ENCODE results near the gene SPG21. TPM values are rescaled to one million over a fixed set of nuclear protein-coding genes. Genes with fewer than 3 reads are reported as not detected.

The SPG21 gene
- total RNA-seq, 1 donor from 2014 or later: 107 TPM

- DNase-seq (no peak), ATAC-seq (no peak)
- H3K4me3 ChIP-seq: no peak overlapping the region
- no peaks in the 10 kb centered on the region for H3K27me3 ChIP-seq
- intact Hi-C loops (cut with DNase I): no loop called here
- TF ChIP-seq CTCF (IDR thresholded peaks at IDR 0.05): no peak
- peaks cover 34% of the 10 kb centered on the region for H3K36me3 ChIP-seq
- H3K4me1 ChIP-seq: no peaks in the 10 kb centered on the region
- no peak overlapping the region for H3K27ac ChIP-seq
- H3K9me3 ChIP-seq: no peaks in the 10 kb centered on the region
Observed at GRCh38 chr15:65006876-65007275, 17.2 kb upstream of the SPG21 start.

GRCh38 chr15:65004993-65005392 is 15.3 kb upstream of the SPG21 start:
- no peaks in the 10 kb centered on the region for H3K27me3 ChIP-seq
- intact Hi-C loops (cut with DNase I): no loop called here
- no peak overlapping the region for H3K4me3 ChIP-seq
- no peak overlapping the region for H3K27ac ChIP-seq
- H3K4me1 ChIP-seq: no peaks in the 10 kb centered on the region
- ATAC-seq: no peak
- H3K36me3 ChIP-seq: peaks cover 36% of the 10 kb centered on the region
- TF ChIP-seq CTCF (IDR thresholded peaks at IDR 0.05): no peak
- DNase-seq: no peak
- H3K9me3 ChIP-seq: no peaks in the 10 kb centered on the region

GRCh38 chr15:64997745-64998375 is 8.1 kb upstream of the SPG21 start:
- H3K27ac ChIP-seq: no peak overlapping the region
- H3K4me3 ChIP-seq: no peak overlapping the region
- intact Hi-C loops (cut with DNase I): no loop called here
- TF ChIP-seq CTCF (IDR thresholded peaks at IDR 0.05): no peak
- no peak for DNase-seq
- ATAC-seq: no peak
- H3K9me3 ChIP-seq: no peaks in the 10 kb centered on the region
- no peaks in the 10 kb centered on the region for H3K4me1 ChIP-seq
- H3K27me3 ChIP-seq: no peaks in the 10 kb centered on the region
- H3K36me3 ChIP-seq: peaks cover 8% of the 10 kb centered on the region

- H3K27me3 ChIP-seq: no peaks in the 10 kb centered on the region
- no peak for TF ChIP-seq CTCF (IDR thresholded peaks at IDR 0.05)
- intact Hi-C loops (cut with DNase I): no loop called here
- ATAC-seq: no peak
- no peak overlapping the region for H3K4me3 ChIP-seq
- H3K27ac ChIP-seq: no peak overlapping the region
- H3K36me3 ChIP-seq: peaks cover 7% of the 10 kb centered on the region
- no peaks in the 10 kb centered on the region for H3K4me1 ChIP-seq
- DNase-seq: no peak
- H3K9me3 ChIP-seq: no peaks in the 10 kb centered on the region
Observed at GRCh38 chr15:64997066-64997465, 7.4 kb upstream of the SPG21 start.

- intact Hi-C loops (cut with DNase I): no loop called here
- no peak for ATAC-seq
- no peak for TF ChIP-seq CTCF (IDR thresholded peaks at IDR 0.05)
Observed at GRCh38 chr15:64993290-64993689, 3.6 kb upstream of the SPG21 start.

More at GRCh38 chr15:64993290-64993689, 3.6 kb upstream of the SPG21 start:
- no peak overlapping the region for H3K4me3 ChIP-seq
- DNase-seq: no peak
- H3K9me3 ChIP-seq: no peaks in the 10 kb centered on the region
- H3K4me1 ChIP-seq: peaks cover 10% of the 10 kb centered on the region
- H3K36me3 ChIP-seq: no peaks in the 10 kb centered on the region
- no peak overlapping the region for H3K27ac ChIP-seq
- no peaks in the 10 kb centered on the region for H3K27me3 ChIP-seq

Measured in upper lobe of right lung (tissue), 1 donor.